Activated CD8-positive, alpha-beta T cell treated with anti-CD3 and anti-CD28 coated beads for 36 hours (primary cell): ENCODE measurements around the gene ANKRD42. TPM values are rescaled to one million over a fixed set of nuclear protein-coding genes. Genes with fewer than 3 reads are reported as not detected.

ENCODE experiments used
- ATAC-seq: fragments of 200-7000 bp; cut with Tn5 transposase; one replicate; pipeline ENCODE4 v1.10.0; 2021; ENCODE audit warnings: mild to moderate bottlenecking, moderate library complexity
- CTCF ChIA-PET: fragments of 350-600 bp; sonication (Branson Sonifier 250); formaldehyde crosslinking; loops from one replicate; lab custom pipeline; 2021; ENCODE audit warnings: antibody characterized with exemption; lab: Charles Lee
- POLR2A ChIA-PET: fragments of 350-600 bp; sonication (Branson Sonifier 250); formaldehyde crosslinking; loops from one replicate; lab custom pipeline; 2021; ENCODE audit warnings: antibody characterized with exemption; lab: Charles Lee
- DNase-seq: peaks from one replicate; pipeline ENCODE4 v3.0.0-alpha.2; 2020
- H3K27ac Mint-ChIP-seq: one replicate; pipeline ENCODE4 v1.8.0; 2021; ENCODE audit warnings: mild to moderate bottlenecking, mixed read lengths
- H3K27me3 Mint-ChIP-seq: one replicate; pipeline ENCODE4 v1.8.0; 2021; ENCODE audit warnings: mixed read lengths
- H3K36me3 Mint-ChIP-seq: one replicate; pipeline ENCODE4 v1.8.0; 2021; ENCODE audit warnings: low read depth, mixed read lengths
- H3K4me1 Mint-ChIP-seq: one replicate; pipeline ENCODE4 v1.8.0; 2021; ENCODE audit warnings: low read depth, mixed read lengths
- H3K4me3 Mint-ChIP-seq: one replicate; pipeline ENCODE4 v1.8.0; 2021; ENCODE audit warnings: mild to moderate bottlenecking, moderate library complexity, mixed read lengths
- H3K9me3 Mint-ChIP-seq: one replicate; pipeline ENCODE4 v1.8.0; 2021; ENCODE audit warnings: mixed read lengths
- CTCF ChIP-seq: fragments of 200-600 bp; IDR thresholded peaks from one replicate; pipeline ENCODE4 v1.8.0; 2022; ENCODE audit warnings: antibody characterized with exemption, mild to moderate bottlenecking
- intact Hi-C: fragments of 100-400 bp; cut with micrococcal nuclease; formaldehyde crosslinking; loops from one replicate; pipeline ENCODE4 v1.10.0; 2022
- total RNA-seq, 2 experiments: library from RNA; stranded (reverse); gene quantifications; one replicate each; pipeline ENCODE4 v1.2.3, GENCODE V29; 2021

Gene ANKRD42
- total RNA-seq, 2 experiments from 2014 or later, result 3.8 to 4.7 TPM

- H3K4me1 Mint-ChIP-seq, result no peaks in the 10 kb centered on the region
- no peak overlapping the region for H3K4me3 Mint-ChIP-seq
- TF ChIP-seq CTCF, result no peak
- H3K27ac Mint-ChIP-seq, result no peak overlapping the region
- POLR2A ChIA-PET, result no interaction called here
- ATAC-seq (peak; percentile 60), DNase-seq (peak; percentile 55)
- CTCF ChIA-PET, result interaction anchor here (1.0 kb wide), 1 partner anchor 576 kb away, joined by 5 read pairs; no protein-coding TSS in a partner anchor
- H3K36me3 Mint-ChIP-seq, result no peaks in the 10 kb centered on the region
- intact Hi-C loops, result no loop called here
- no peaks in the 10 kb centered on the region for H3K9me3 Mint-ChIP-seq
- H3K27me3 Mint-ChIP-seq, result no peaks in the 10 kb centered on the region
Measured at GRCh38 chr11:83241291-83241946, 47.9 kb downstream of the ANKRD42 start.

GRCh38 chr11:83249445-83249844 lies 55.9 kb downstream of the ANKRD42 start:
- Mint-ChIP-seq H3K4me1 (no peaks in the 10 kb centered on the region), H3K36me3 (no peaks in the 10 kb centered on the region), H3K27ac (no peak overlapping the region), H3K9me3 (no peaks in the 10 kb centered on the region), H3K27me3 (no peaks in the 10 kb centered on the region), H3K4me3 (no peak overlapping the region)
- DNase-seq, result no peak
- ChIA-PET CTCF (interaction anchor here (0.5 to 5.0 kb wide), 48 partner anchors 9 to 532 kb away, joined by 3 to 57 read pairs (median 4); partner anchors contain the start of genes ANKRD42, CCDC90B, DDIAS and PRCP), POLR2A (interaction anchor here (1.3 kb wide), 1 partner anchor 55 kb away, joined by 3 read pairs; no protein-coding TSS in a partner anchor)
- ATAC-seq, result no peak
- no peak for TF ChIP-seq CTCF
- intact Hi-C loops, result loop anchor here (5.0 kb wide), 1 partner anchor 382 kb away; no protein-coding TSS in a partner anchor

GRCh38 chr11:83249972-83250593 lies 56.6 kb downstream of the ANKRD42 start:
- H3K4me3 Mint-ChIP-seq, result no peak overlapping the region
- H3K36me3 Mint-ChIP-seq, result no peaks in the 10 kb centered on the region
- ATAC-seq (peak; percentile 88), DNase-seq (peak; percentile 12)
- H3K27me3 Mint-ChIP-seq, result no peaks in the 10 kb centered on the region
- CTCF ChIA-PET, result interaction anchor here (0.5 to 5.0 kb wide), 49 partner anchors 10 to 532 kb away, joined by 3 to 57 read pairs (median 4); partner anchors contain the start of genes ANKRD42, DDIAS, FAM181B and PRCP
- intact Hi-C loops, result loop anchor here (5.0 to 10.0 kb wide), 2 partner anchors 383 to 525 kb away; no protein-coding TSS in a partner anchor
- no peak overlapping the region for H3K27ac Mint-ChIP-seq
- H3K4me1 Mint-ChIP-seq, result no peaks in the 10 kb centered on the region
- no peaks in the 10 kb centered on the region for H3K9me3 Mint-ChIP-seq
- TF ChIP-seq CTCF, result peak; percentile 83
- POLR2A ChIA-PET, result interaction anchor here (1.3 kb wide), 1 partner anchor 56 kb away, joined by 3 read pairs; no protein-coding TSS in a partner anchor

GRCh38 chr11:83252266-83252665 lies 58.8 kb downstream of the ANKRD42 start:
- Mint-ChIP-seq H3K27me3 (no peaks in the 10 kb centered on the region), H3K4me1 (no peaks in the 10 kb centered on the region), H3K4me3 (no peak overlapping the region), H3K36me3 (peaks cover 2% of the 10 kb centered on the region), H3K27ac (no peak overlapping the region), H3K9me3 (no peaks in the 10 kb centered on the region)
- ChIA-PET CTCF (interaction anchor here (1.2 kb wide), 1 partner anchor 385 kb away, joined by 4 read pairs; no protein-coding TSS in a partner anchor), POLR2A (no interaction called here)
- TF ChIP-seq CTCF, result no peak
- intact Hi-C loops, result loop anchor here (10.0 kb wide), 1 partner anchor 527 kb away; no protein-coding TSS in a partner anchor
- ATAC-seq, result no peak
- no peak for DNase-seq
